ENCODE measurements around the gene ATAD5.

GRCh38 chr17:30796016-30796415 is 35.8 kb upstream of the ATAD5 start:
- TF ChIP-seq BHLHE40 (IDR thresholded peaks at IDR 0.05; ENCODE audit: borderline replicate concordance) (no peak), HDGF (IDR thresholded peaks at IDR 0.05; ENCODE audit: borderline replicate concordance) (no peak), SP1 (IDR thresholded peaks at IDR 0.05) (no peak), TARDBP (IDR thresholded peaks at IDR 0.05) (no peak), CTBP1 (IDR thresholded peaks at IDR 0.05; ENCODE audit: borderline replicate concordance) (no peak), SUZ12 (IDR thresholded peaks at IDR 0.05) (no peak), ZNF384 (IDR thresholded peaks at IDR 0.05) (no peak), FOXM1 (IDR thresholded peaks at IDR 0.05; ENCODE audit: borderline replicate concordance) (no peak)
- TF ChIP-seq, protein P1, sequence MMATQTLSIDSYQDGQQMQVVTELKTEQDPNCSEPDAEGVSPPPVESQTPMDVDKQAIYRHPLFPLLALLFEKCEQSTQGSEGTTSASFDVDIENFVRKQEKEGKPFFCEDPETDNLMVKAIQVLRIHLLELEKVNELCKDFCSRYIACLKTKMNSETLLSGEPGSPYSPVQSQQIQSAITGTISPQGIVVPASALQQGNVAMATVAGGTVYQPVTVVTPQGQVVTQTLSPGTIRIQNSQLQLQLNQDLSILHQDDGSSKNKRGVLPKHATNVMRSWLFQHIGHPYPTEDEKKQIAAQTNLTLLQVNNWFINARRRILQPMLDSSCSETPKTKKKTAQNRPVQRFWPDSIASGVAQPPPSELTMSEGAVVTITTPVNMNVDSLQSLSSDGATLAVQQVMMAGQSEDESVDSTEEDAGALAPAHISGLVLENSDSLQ (IDR thresholded peaks at IDR 0.05) = no peak
